Brain microvascular endothelial cell (primary cell): ENCODE measurements around the gene ANKS6.
"Not testable (repeated sequence)": the region's sequence is repeated elsewhere in the genome, so short reads cannot be mapped to it uniquely, and the experiment has no call there.

Experiments
- DNase-seq: peaks from one replicate; pipeline ENCODE4 v3.0.0-alpha.2; 2020
- H3K27ac ChIP-seq: fragments of 250-450 bp; sonication (Bioruptor Pico); 2 replicates; pipeline ENCODE4 v1.5.1; 2020; ENCODE audit warnings: mild to moderate bottlenecking, moderate library complexity
- H3K27me3 ChIP-seq: fragments of 250-450 bp; sonication (Bioruptor Pico); replicated peaks from 2 replicates; pipeline ENCODE4 v1.5.1; 2020; ENCODE audit warnings: mild to moderate bottlenecking
- H3K36me3 ChIP-seq: fragments of 250-450 bp; sonication (Bioruptor Pico); replicated peaks from 2 replicates; pipeline ENCODE4 v1.5.1; 2020; ENCODE audit warnings: mild to moderate bottlenecking
- H3K4me3 ChIP-seq: 2 replicates; pipeline ENCODE4 v1.5.1; 2011; ENCODE audit warnings: low read depth, mild to moderate bottlenecking, control low read depth, low read length, moderate library complexity
- CTCF ChIP-seq: IDR thresholded peaks from 2 replicates; pipeline ENCODE4 v1.5.1; 2011; ENCODE audit warnings: low read depth, mild to moderate bottlenecking, moderate library complexity, low read length, control low read depth, inconsistent platforms; ENCODE audit errors: missing control alignments
- in situ Hi-C: cut with HindIII; loops from 2 replicates; pipeline ENCODE4 v1.10.0; 2017; ENCODE audit warnings: low sequenced_read_pairs, low pct_ligation_motif_present

Gene ANKS6

GRCh38 chr9:98690686-98691085 lies 105.7 kb downstream of the ANKS6 start:
- Histone ChIP-seq H3K27ac (no peak overlapping the region), H3K27me3 (no peaks in the 10 kb centered on the region), H3K36me3 (no peaks in the 10 kb centered on the region), H3K4me3 (no peak overlapping the region)
- no peak for TF ChIP-seq CTCF
- in situ Hi-C loops, result no loop called here
- no peak for DNase-seq

GRCh38 chr9:98688710-98689495 lies 107.5 kb downstream of the ANKS6 start:
- in situ Hi-C loops, result no loop called here
- H3K4me3 ChIP-seq, result no peak overlapping the region
- no peak for DNase-seq
- H3K27me3 ChIP-seq, result no peaks in the 10 kb centered on the region
- H3K27ac ChIP-seq, result no peak overlapping the region
- H3K36me3 ChIP-seq, result no peaks in the 10 kb centered on the region
- TF ChIP-seq CTCF, result no peak

DNA sequence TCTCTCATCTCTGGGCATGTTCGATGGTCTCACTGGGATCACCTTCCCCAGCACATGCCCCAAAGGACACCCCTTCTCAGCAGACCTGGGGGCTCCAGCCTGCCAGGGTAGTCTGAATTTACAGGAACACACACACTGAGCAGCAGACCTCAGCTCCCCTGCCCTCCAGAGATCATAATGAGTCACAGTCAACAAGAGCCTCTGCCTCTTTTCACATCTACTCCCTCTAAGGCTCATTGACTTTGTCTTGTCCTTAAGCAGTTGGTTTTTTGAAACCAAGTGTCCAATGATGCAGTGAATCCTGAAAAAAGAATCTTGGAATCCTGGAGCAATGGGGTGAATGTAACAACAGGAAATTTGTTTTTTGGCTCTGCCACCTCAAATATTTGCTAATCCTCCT lies 108.4 kb downstream of the ANKS6 start:
- TF ChIP-seq CTCF, result no peak
- DNase-seq, result no peak
- Histone ChIP-seq H3K27me3 (no peaks in the 10 kb centered on the region), H3K4me3 (no peak overlapping the region), H3K36me3 (no peaks in the 10 kb centered on the region), H3K27ac (no peak overlapping the region)
- in situ Hi-C loops, result no loop called here

DNA sequence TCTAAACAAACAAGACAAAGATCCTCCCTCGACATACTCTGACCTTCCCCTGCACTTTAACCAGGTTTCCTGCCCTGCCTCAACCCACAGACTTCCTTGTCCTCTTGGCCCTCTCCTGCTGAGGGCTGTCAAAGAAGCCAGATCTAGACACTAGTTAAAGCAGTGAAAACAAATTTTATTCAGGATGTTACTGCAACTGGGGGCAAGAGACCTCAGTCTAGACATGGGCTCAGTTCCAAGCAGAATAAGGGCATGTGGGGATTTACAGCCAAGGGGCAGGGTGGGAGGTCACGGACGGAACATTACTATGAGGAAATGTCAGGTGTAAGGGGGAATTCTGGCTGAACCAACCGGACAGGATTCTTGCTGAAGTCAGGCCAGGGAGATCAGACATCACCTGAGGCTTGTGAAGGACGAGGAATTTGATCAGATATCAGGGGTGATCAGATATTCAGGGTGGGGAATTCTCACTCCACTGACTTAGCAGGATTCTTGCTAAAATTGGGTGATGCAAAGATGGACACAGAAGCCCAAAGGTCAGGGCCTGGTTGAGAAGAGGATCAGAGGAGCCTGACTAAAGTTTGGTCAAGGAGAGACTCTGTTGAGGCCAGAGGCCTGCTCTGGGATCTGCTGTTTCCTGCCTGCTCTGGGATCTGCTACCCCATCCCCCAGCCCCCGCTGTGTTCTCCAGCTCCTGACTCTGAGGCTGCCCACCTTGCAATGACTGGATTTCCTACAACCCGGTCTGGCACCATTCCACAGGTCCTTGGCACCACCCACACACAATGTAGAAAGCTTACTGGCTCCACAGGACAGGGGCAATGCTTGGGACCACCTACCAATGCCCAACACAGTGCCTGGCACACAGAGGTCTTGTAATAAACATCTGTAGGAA lies 109.1 kb downstream of the ANKS6 start:
- DNase-seq, result no peak
- no peaks in the 10 kb centered on the region for H3K27me3 ChIP-seq
- in situ Hi-C loops, result no loop called here
- H3K36me3 ChIP-seq, result no peaks in the 10 kb centered on the region
- no peak for TF ChIP-seq CTCF
- no peak overlapping the region for H3K27ac ChIP-seq
- no peak overlapping the region for H3K4me3 ChIP-seq

DNA sequence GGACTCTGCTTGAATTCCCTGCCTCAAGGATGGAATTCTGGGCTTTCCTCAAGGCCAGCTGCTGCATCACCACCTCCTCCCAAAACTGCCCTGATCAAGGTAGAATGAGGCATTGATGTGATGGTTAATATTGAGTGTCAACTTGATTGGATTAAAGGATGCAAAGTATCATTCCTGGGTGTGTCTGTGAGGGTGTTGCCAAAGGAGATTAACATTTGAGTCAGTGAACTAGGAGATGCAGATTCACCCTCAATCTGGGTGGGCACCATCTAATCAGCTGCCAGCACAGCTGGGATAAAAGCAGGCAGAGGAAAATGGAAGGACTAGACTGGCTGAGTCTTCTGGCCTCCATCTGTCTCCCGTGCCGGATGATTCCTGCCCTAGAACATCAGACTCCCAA lies 111.5 kb downstream of the ANKS6 start:
- H3K27ac ChIP-seq, H3K27me3 ChIP-seq, H3K36me3 ChIP-seq, DNase-seq, H3K4me3 ChIP-seq, in situ Hi-C loops: not testable (repeated sequence)
